HG03565 (cell line): Measurements from ENCODE around the gene RBX1.
"Not testable (repeated sequence)": the region's sequence is repeated elsewhere in the genome, so short reads cannot be mapped to it uniquely, and the experiment has no call there.

ENCODE experiments used
- ATAC-seq: cut with Tn5 transposase; IDR thresholded peaks from one replicate; pipeline ENCODE4 v1.9.1; 2021; ENCODE audit warnings: mild to moderate bottlenecking, moderate library complexity; ENCODE audit not compliant: unreplicated experiment

RBX1 gene

GRCh38 chr22:40967111-40967760, 16.1 kb downstream of the RBX1 start:
- no peak for ATAC-seq

DNA sequence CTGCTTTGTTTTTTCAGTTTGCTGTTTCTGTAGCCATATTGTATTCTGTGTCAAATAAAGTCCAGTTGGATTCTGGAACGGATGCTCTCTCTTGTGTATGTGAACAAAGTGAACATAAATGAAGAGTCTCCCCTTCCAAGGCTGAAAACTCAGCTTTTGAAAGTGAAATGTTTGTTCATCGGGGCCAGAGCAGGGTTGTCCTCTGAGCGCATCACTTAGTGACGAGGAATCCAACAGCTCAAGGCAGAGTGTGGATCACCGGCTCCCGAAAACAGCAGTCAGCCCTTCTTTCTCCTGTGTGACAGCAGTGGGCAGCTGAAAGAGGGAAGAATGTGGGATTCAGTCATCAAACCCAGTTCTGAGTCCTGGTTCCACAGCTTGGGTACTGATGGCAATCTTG, 21.4 kb downstream of the RBX1 start:
- ATAC-seq: no peak

- no peak for ATAC-seq
Measured at GRCh38 chr22:40973144-40973543, 22.0 kb downstream of the RBX1 start.

DNA sequence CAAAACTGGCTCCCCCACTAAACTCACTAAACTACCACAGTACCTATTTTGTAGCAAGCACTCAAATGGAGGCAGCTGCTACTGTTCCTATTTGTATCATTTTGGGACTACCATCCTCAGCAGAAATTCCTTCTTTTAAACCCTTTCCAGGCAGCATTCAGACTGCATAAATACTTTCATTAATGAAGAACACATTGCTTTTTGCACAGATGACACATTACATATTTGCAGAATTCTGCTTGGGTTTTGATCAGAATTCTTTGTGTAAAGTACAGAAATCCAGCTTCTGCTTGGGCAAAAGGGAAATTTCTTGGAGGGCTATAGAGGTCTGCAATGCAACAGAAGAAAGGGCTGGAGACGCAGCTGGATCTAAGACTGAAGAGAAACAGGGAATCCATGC, 24.2 kb downstream of the RBX1 start:
- ATAC-seq: no peak

GRCh38 chr22:40976866-40977700, 25.9 kb downstream of the RBX1 start:
- ATAC-seq: no peak

GRCh38 chr22:40979198-40979597, 28.0 kb downstream of the RBX1 start:
- no peak for ATAC-seq

DNA sequence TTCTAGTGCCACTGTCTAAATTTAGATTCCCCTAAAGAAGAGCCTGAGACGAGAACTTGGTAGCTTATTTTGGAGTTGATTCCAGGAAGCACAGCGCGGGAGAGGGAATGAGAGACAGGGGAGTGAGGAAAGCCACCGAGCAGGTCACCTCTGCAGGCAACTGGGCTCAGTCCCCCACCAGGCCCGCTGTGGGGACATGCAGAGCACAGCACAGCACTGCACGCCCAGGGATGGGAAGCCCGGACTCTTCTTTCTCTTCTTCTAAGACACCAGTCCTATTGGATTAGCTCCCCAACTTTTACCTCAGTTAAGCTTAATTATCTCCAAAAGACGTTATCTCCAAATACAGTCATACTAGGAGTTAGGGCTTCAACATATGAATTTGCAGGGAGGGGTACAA, 28.7 kb downstream of the RBX1 start:
- no peak for ATAC-seq

GRCh38 chr22:40982482-40983385, 31.6 kb downstream of the RBX1 start:
- ATAC-seq: no peak

- no peak for ATAC-seq
Measured at GRCh38 chr22:40991298-40991697, 40.1 kb downstream of the RBX1 start.

- no peak for ATAC-seq
Measured at GRCh38 chr22:40995821-40996220, 44.6 kb downstream of the RBX1 start.

GRCh38 chr22:40997520-40997919, 46.3 kb downstream of the RBX1 start:
- no peak for ATAC-seq

GRCh38 chr22:41000040-41000565, 48.9 kb downstream of the RBX1 start:
- no peak for ATAC-seq

DNA sequence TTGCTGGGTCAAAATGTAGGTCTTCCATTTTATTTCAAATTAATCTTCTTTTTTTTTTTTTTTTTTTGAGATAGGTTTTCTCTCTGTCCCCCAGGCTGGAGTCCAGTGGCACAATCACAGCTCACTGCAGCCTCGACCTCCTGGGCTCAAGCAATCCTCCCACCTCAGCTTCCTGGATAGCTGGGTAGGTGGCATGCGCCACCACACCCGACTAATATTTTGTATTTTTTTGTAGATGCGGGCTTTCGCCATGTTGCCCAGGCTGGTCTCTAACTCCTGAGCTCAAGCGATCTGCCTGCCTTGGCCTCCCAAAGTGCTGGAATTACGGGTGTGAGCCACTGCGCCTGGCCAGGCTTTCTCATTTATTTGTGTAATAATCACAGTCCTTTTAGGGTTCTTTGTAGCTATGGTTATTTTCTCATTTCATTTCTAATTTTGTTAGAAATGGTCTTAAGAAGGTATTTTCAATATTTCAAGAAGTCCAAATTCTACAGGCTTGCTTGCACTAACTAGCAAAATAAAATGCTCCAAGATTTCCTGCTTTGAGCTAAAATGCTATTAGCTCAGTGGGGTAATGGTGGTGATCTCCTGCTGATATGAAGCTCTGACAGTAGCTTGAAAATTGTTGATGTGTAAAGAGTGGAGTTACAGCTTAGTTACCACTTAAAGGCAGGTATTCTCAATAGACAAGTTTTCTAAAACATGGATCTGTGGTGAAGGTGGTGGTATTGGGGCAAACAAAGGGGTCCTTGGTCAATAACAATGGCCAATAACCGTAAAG, 50.0 kb downstream of the RBX1 start:
- ATAC-seq: no peak

DNA sequence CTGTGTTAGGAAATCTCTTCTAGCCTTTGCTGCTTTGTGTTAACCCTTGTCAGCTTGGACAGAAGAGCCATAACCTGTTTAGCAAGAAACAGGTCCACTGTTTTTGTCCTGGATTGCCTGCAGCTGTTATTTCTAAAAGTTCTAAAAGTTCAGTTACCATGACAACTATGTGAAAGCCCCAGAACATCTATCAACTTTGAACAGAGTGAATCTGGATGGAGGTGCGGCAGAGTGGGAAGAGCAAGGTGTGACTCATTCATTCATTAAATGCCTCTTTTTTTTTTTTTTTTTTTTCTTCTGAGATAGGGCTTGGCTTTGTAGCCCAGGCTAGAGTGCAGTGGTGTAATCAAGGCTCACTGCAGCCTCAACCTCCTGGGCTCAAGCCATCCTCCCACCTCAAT, 50.5 kb downstream of the RBX1 start:
- no peak for ATAC-seq

DNA sequence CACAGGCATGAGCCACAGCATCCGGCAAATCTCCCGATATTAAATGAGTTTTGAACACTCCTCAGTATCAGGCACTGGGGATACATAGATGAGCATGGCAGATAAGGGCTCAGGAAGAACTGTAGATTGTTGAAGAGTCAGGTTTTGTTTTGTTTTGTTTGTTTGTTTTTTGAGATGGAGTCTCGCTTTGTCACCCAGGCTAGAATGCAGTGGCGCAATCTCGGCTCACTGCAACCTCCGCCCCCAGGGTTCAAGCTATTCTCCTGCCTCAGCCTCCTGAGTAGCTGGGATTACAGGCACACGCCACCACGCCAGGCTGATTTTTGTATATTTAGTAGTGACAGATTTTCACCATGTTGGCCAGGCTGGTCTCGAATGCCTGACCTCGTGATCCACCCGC, 51.2 kb downstream of the RBX1 start:
- ATAC-seq: not testable (repeated sequence)

- ATAC-seq: no peak
Measured at GRCh38 chr22:41003066-41003465, 51.9 kb downstream of the RBX1 start.

- ATAC-seq: no peak
Measured at GRCh38 chr22:41003976-41004375, 52.8 kb downstream of the RBX1 start.

DNA sequence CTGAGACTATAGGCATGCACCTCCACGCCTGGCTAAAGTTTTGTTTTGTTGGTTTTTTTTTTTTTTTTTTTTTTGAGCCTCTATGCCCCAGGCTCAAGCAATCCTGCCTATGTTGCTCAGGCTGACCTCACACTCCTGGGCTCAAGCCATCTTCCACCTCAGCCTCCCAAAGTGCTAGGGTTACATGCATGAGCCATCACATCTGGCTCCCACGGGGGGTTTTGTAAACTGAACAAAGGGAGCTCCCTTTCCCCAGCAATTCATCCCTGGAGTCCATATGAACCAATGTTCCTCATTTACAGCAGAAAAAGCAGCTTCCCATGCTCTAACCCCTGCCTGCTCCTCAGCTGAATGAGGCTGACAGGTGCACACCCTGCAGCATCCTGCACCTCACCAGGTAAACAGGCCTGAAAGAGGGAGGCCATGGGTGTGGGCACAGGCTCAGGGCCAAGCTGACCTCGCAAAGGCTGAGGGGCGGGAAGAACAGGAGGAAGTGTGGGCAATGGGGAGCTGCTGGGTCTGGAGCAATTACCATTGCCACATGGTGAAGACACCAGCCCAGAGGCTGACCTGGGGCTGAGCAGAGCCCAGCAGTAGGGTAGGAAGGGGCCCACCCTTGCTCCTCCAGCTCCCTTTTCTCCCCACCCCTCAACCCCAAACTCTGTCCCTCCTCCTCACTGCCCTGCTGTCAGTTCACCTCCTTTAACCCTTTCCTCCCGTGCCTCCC, 58.2 kb downstream of the RBX1 start:
- no peak for ATAC-seq

GRCh38 chr22:41015003-41015402, 63.8 kb downstream of the RBX1 start:
- ATAC-seq: no peak
